RWPE2 (cell line): ENCODE data around the gene MAP3K20.
A peak's percentile ranks its signal among the peaks of the same experiment; 100 is the strongest.

ENCODE experiments used
- ATAC-seq: fragments of 200-7000 bp; cut with Tn5 transposase; 3 replicates; pipeline ENCODE4 v1.9.1; 2021; ENCODE audit warnings: low read depth
- DNase-seq: peaks from one replicate; pipeline ENCODE4 v3.0.0-alpha.2; 2020; ENCODE audit warnings: low spot score
- H3K27ac ChIP-seq: fragments of 450-650 bp; 2 replicates; pipeline ENCODE4 v1.5.1; 2017; ENCODE audit warnings: mild to moderate bottlenecking; ENCODE audit not compliant: poor library complexity, severe bottlenecking
- H3K27me3 ChIP-seq: fragments of 250-450 bp; sonication (Bioruptor Pico); 2 replicates; pipeline ENCODE4 v1.5.1; 2021; ENCODE audit warnings: mild to moderate bottlenecking, moderate library complexity; ENCODE audit not compliant: insufficient read depth, poor library complexity, severe bottlenecking
- H3K36me3 ChIP-seq: fragments of 250-450 bp; sonication (Bioruptor Pico); 2 replicates; pipeline ENCODE4 v1.5.1; 2020; ENCODE audit warnings: low read depth, mild to moderate bottlenecking, moderate library complexity
- H3K4me1 ChIP-seq: fragments of 250-450 bp; sonication (Bioruptor Pico); 2 replicates; pipeline ENCODE4 v1.5.1; 2021; ENCODE audit warnings: mild to moderate bottlenecking, moderate library complexity; ENCODE audit not compliant: insufficient read depth, poor library complexity, severe bottlenecking
- H3K4me3 ChIP-seq: fragments of 250-450 bp; sonication (Bioruptor Pico); 2 replicates; pipeline ENCODE4 v1.5.1; 2021; ENCODE audit warnings: mild to moderate bottlenecking, moderate library complexity; ENCODE audit not compliant: severe bottlenecking
- H3K9me3 ChIP-seq: fragments of 250-450 bp; sonication (Bioruptor Pico); 2 replicates; pipeline ENCODE4 v1.5.1; 2021; ENCODE audit warnings: mild to moderate bottlenecking, moderate library complexity; ENCODE audit not compliant: severe bottlenecking
- TF ChIP-seq, protein P1 (sequence below): fragments of 450-650 bp; IDR thresholded peaks from one replicate; pipeline ENCODE4 v1.5.1; 2017; ENCODE audit warnings: mild to moderate bottlenecking, moderate library complexity; ENCODE audit not compliant: poor library complexity, severe bottlenecking

Gene MAP3K20

GRCh38 chr2:173118395-173118794 is 42.7 kb downstream of the MAP3K20 start:
- H3K9me3 ChIP-seq: no peaks in the 10 kb centered on the region
- TF ChIP-seq, protein P1, sequence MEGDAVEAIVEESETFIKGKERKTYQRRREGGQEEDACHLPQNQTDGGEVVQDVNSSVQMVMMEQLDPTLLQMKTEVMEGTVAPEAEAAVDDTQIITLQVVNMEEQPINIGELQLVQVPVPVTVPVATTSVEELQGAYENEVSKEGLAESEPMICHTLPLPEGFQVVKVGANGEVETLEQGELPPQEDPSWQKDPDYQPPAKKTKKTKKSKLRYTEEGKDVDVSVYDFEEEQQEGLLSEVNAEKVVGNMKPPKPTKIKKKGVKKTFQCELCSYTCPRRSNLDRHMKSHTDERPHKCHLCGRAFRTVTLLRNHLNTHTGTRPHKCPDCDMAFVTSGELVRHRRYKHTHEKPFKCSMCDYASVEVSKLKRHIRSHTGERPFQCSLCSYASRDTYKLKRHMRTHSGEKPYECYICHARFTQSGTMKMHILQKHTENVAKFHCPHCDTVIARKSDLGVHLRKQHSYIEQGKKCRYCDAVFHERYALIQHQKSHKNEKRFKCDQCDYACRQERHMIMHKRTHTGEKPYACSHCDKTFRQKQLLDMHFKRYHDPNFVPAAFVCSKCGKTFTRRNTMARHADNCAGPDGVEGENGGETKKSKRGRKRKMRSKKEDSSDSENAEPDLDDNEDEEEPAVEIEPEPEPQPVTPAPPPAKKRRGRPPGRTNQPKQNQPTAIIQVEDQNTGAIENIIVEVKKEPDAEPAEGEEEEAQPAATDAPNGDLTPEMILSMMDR: no peak
- no peaks in the 10 kb centered on the region for H3K27me3 ChIP-seq
- DNase-seq: no peak
- peak overlapping the region; percentile 89 for H3K27ac ChIP-seq
- ATAC-seq: no peak
- no peak overlapping the region for H3K4me3 ChIP-seq
- H3K36me3 ChIP-seq: no peaks in the 10 kb centered on the region; the same call in 1 of the 2 replicates
- peaks cover 35% of the 10 kb centered on the region for H3K4me1 ChIP-seq

GRCh38 chr2:173119069-173119807 is 43.6 kb downstream of the MAP3K20 start:
- ATAC-seq (no peak), DNase-seq (no peak)
- H3K27me3 ChIP-seq: no peaks in the 10 kb centered on the region
- no peaks in the 10 kb centered on the region for H3K9me3 ChIP-seq
- H3K4me1 ChIP-seq: peaks cover 43% of the 10 kb centered on the region
- TF ChIP-seq, protein P1: no peak
- peak overlapping the region; percentile 89 for H3K27ac ChIP-seq
- H3K4me3 ChIP-seq: no peak overlapping the region
- no peaks in the 10 kb centered on the region; the same call in 1 of the 2 replicates for H3K36me3 ChIP-seq

DNA sequence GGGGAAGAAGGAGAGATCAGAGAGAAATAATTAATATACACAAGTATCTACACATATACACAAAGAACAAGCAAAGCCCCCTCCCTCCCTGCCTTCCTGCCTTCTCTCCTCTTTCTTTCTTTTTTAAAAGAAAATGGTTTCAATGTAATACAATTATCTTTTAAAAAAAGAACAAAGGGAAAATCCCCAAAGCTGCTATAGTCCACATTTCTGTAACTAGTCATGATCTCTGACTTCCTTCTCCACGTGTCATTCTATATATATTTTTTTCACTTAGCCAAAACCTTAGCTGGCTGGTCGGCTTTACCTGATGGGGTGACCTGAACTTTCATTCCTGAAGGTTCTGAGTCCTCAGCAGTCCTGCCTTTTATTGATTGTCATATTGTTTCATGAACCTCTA is 44.3 kb downstream of the MAP3K20 start:
- peak overlapping the region; percentile 89 for H3K27ac ChIP-seq
- DNase-seq: no peak
- no peaks in the 10 kb centered on the region; the same call in 1 of the 2 replicates for H3K36me3 ChIP-seq
- no peaks in the 10 kb centered on the region for H3K9me3 ChIP-seq
- no peak overlapping the region for H3K4me3 ChIP-seq
- TF ChIP-seq, protein P1: no peak
- H3K4me1 ChIP-seq: peaks cover 50% of the 10 kb centered on the region
- no peaks in the 10 kb centered on the region for H3K27me3 ChIP-seq
- ATAC-seq: no peak

DNA sequence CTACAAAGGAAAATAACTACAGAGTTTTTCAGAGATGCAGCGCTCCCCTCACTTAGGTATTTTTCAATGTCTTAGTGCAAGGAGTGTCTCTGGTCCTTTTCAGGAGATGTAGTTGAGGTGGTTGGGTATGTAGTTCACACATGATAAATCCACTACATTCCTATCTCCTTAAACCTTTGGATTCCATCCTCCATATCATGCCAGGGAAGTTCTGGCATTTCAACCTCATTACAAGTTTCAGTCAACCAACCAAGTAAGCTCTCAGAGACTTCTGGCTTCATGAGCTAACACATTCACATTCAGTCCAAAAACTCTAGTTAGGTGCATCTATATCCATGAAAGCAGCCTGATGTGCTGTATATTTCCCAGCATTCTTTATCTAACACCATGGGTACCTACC is 47.3 kb downstream of the MAP3K20 start:
- no peaks in the 10 kb centered on the region; the same call in 1 of the 2 replicates for H3K36me3 ChIP-seq
- H3K27me3 ChIP-seq: no peaks in the 10 kb centered on the region
- no peak for DNase-seq

More for the DNA sequence above, 47.3 kb downstream of the MAP3K20 start:
- H3K4me1 ChIP-seq: peaks cover 56% of the 10 kb centered on the region
- H3K27ac ChIP-seq: peak overlapping the region; percentile 89
- TF ChIP-seq, protein P1: no peak
- no peaks in the 10 kb centered on the region for H3K9me3 ChIP-seq
- no peak overlapping the region for H3K4me3 ChIP-seq
- no peak for ATAC-seq
